Skin epidermis (tissue), 12 donors: ENCODE data around the gene COLEC11.
"Not testable (repeated sequence)": the region's sequence is repeated elsewhere in the genome, so short reads cannot be mapped to it uniquely, and the experiment has no call there.

Source experiments
- H3K27ac ChIP-seq, 21 experiments: fragments of 200-600 bp; sonication (generic) in 11 of 21; one replicate each; pipeline ENCODE4 v1.5.0; 2020; ENCODE audit warnings: mild to moderate bottlenecking in 3 of 21, inconsistent platforms in 2 of 21, moderate library complexity in 2 of 21
- H3K4me3 ChIP-seq, 7 experiments: fragments of 200-600 bp; sonication (generic) in 2 of 7; one replicate each; pipeline ENCODE4 v1.5.0; 2020; ENCODE audit warnings: inconsistent platforms in 2 of 7, mild to moderate bottlenecking in 2 of 7, moderate library complexity in 1 of 7

Gene COLEC11

DNA sequence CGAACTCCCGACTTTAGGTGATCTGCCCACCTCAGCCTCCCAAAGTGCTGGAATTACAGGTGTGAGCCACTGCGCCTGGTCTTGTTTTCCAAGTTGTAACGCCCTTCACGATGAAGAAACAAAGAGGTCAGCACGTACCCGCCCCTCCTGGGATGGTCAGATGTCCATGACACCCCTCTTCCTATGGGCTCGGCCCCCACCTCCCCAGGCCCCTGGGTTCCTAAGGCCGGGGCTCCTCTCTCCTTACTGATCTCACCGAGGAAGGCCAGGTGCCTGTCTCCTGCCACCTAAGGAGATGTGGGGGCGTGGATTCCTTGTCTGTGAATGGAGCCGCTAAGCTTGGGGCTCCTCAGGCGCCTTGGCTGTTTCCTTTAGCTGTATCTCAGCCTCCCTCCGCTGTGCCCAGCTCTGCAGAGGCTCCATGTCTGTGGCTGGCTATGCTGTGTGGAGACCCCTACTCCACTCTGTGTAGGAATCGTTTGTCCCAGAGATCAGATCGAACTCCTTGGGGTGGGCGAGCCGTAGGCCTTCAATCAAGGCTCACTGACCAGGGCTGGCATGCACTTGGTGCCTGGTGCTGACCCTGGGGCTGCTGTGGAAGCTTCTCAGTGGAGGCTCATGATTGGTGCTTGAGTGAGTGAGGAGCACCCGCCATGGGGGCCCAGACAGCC lies 8.8 kb downstream of the COLEC11 start:
- Histone ChIP-seq H3K27ac (no peak overlapping the region), H3K4me3 (no peak overlapping the region)

DNA sequence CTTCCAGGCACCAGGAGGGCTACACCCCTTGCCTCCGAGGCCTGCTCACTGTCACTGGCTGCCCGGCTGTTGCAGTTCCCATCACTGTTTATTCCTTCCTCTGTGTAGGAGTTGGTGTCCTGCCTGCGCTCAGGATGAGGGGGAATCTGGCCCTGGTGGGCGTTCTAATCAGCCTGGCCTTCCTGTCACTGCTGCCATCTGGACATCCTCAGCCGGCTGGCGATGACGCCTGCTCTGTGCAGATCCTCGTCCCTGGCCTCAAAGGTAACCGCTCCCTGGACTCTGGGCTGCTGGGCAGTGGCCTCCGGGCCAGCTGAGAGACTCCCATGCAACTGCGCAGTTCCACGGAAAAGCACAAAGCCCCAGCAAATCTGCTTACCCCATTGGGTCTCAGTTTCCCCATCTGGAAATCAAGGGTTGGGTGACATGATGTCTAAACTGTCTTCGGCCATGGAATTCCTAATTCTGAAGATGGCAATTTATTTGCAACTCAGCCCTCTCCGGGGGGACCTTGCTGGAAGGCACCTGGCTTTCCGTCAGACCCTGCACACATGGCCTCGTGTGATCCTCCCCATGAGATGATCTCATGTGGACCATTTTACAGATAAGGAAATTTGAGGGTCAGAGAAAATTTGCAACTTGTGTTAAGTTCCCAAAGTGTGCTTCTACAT lies 9.4 kb downstream of the COLEC11 start:
- Histone ChIP-seq H3K27ac (peak overlapping the region in 1 of 21 experiments; percentile 29), H3K4me3 (no peak overlapping the region)

DNA sequence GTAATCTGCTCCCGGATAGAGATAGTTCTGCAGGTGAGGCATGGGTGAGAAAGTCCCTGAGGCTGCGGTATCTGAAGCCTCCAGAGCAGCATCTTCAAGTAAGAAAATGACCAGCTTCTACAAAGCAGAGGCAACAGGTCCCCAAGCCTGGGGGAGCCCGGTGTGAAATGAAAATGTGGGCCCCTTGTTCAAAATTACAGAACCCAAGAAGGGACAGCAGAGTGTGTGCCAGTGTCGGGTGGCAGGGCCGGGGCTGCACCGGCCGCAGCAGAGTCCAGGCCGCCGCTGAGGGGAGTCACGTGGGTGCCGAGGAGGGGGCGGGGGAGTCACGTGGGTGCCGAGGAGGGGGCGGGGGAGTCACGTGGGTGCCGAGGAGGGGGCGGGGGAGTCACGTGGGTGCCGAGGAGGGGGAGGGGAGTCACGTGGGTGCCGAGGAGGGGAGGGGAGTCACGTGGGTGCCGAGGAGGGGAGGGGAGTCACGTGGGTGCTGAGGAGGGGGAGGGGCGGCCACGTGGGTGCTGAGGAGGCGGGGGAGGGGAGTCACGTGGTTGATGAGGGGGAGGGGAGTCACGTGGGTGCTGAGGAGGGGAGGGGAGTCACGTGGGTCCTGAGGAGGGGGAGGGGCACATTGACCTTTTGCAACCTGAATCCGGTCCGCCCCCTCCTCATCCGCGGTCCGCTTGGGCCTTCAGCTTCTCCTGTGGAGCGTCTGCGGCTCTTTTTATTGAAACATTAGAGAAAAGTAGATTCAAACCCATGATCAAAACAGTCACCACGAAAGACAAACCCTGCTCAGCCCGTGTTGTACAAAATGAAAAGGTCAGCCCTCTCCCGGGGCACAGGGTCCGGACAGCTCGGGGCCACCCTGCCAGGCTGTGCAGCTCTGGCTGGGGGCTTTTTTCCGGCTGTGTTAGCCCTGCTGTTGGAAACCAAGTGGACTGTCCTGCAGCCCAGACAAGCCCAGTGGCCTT lies 10.4 kb downstream of the COLEC11 start:
- peak overlapping the region in 4 of 21 experiments; percentile 6 to 68 (median 30) for H3K27ac ChIP-seq
- H3K4me3 ChIP-seq = no peak overlapping the region

DNA sequence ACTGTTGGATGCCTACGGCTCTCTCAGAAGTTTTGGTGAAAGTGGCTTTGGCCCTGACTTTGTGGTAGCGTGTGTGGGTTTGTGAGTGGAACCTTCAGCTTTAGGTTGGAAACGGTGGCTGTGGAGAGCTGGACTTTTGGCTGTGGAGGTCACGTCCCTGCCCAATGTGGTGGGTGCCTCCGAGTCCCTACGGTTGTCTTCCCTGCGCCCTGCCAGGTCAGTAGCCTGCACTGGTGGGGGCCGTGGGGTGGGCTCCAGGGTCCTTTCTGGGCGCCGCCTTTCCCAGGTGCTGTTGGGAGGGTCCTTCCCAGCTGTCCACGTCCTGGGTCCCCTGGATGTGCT lies 11.1 kb downstream of the COLEC11 start:
- H3K27ac ChIP-seq = peak overlapping the region in 3 of 21 experiments; percentile 6 to 68 (median 52)
- no peak overlapping the region for H3K4me3 ChIP-seq

DNA sequence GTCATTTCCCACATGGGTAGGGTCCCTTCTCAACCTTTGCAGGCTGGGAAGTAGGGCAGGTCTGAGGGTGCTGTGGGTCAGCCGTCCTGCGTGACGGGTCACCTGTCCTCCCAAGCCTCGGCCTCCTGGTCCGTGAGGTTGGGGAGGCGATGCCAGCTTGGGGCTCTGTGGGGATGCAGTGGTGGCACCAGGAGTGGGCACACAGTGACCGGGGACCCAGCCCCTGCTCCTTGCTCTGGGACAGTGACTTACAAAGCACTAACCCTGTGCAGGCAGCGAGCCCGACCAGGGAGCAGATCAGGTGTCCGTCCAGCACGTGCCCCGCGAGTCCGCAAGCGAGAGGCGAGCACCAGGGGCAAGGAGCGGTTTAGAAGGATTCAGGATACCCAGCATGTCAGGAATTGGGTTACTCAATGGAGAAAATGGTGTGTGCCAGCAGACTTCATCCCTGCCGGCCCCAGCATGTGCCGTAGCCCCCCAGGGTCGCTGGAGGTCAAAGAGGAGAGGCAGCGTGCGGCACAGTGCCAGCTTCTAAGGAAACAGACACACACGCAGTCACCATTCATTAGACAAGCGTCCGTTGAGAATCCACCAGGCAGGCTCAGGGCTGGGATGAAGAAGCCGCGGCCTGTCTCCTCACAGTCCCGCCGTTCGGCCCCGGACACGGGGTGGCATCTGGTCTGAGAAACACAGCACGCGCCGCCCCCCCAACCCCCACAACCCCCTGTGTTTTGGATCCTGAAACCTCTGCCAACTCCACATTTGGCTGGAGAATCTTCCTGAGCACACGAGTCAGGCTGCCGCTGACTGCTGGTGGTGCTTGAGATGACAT lies 11.7 kb downstream of the COLEC11 start:
- Histone ChIP-seq H3K4me3 (no peak overlapping the region), H3K27ac (no peak overlapping the region)

DNA sequence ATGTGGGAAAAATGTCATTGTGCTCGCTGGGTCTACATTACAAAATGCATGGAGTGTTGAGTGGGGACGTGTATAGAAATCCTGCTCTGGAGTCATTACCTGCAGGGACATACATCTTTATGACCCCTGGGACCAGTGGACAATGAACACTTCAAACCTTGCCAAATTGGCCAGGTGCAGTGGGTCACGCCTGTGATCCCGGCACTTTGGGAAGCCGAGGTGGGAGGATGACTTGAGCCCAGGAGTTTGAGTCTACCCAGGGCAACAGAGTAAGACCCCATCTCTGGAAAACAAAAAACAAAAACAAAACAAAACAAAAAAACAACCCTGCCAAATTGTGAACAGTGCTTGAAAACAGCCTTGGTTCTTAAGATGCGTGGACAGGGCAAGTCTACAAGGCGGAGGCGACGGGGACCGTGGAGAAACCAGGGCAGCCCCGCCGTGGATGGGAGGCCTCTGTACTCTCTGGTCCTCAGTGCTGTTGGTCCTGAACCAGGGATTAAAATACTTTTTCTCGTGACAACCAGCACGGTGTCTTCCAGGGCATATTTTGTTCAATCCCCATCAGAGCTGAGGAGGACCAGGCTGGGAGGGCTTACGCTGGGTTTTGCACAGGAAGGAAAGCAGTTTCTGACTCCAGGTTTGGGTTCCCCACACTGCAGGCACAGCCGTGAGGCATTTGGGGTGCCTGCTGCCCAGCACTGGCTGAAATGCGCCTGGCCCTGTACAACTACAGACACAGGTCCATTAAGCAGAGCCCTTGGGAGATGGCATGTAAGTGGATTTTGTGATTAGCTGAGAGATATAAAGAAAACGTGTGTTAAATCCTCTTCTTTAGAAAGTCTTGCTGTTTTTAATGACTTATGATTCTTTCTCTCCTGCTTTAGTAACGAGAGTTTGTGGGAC lies 13.7 kb downstream of the COLEC11 start:
- Histone ChIP-seq H3K4me3 (no peak overlapping the region), H3K27ac (no peak overlapping the region)

DNA sequence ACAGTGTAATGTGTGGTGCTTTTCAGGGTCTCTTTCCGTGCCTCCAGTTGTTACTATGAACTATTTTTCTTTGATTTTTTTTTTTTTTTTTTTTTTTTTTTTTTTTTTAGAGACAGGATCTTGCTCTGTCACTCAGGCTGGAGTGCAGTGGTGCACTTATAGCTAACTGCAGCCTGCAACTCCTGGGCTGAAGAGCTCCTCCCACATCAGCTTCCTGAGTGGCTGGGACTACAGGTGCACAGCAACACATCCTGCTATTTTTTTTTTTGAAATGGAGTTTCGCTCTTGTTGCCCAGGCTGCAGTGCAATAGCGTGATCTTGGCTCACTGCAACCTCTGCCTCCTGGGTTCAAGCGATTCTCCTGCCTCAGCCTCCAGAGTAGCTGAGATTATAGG lies 14.4 kb downstream of the COLEC11 start:
- not testable (repeated sequence) for H3K4me3 ChIP-seq, H3K27ac ChIP-seq

DNA sequence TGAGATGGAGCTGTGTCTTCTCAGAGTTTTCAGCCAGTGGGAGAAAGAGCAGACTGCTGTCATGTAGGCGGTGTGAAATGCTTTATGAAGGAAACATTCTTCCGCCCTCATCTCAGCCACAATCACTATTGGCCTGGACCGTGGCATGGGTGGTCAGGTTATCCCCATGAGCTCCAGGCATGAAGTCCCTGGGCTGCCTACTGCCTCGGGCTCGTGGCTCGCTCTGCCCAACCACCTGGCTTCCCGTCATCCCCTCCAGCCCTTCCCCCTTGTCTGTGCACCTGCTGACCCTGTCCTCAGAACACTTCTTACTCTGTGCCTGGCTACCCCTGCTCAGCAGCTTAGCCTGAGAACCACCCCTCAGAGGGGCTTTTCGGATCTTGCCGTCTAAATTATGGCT lies 15.5 kb downstream of the COLEC11 start:
- H3K4me3 ChIP-seq = no peak overlapping the region
- no peak overlapping the region for H3K27ac ChIP-seq

DNA sequence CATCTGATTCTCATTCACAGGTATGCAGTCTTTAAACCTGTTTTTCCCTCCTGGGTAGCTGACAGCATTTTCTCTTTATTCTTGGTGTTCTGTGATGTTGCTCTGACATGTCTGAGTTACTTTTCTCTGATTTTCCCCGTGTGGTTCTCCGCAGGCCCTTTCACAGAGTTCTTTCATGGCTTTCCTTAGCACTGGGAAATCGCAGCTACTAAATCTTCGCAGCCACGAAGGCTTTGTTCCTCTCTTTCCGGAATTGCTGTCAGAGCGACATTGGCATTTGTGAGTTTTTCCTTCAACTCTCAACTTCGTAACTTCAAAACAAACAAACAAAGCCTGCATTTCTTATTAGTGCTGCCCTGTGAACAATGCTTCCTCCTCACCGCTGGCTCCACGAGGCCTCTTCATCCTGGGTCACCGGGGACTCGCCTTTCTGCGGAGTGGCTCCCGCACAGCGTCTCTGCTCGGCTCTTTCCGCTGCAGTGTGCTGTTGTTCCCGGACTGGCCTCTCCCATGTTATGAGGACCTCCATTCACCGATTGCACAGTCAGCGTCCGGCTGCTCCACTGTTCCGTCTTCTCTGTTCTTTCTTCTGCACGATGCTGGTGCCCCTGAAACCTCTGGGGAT lies 16.1 kb downstream of the COLEC11 start:
- Histone ChIP-seq H3K27ac (no peak overlapping the region), H3K4me3 (no peak overlapping the region)

DNA sequence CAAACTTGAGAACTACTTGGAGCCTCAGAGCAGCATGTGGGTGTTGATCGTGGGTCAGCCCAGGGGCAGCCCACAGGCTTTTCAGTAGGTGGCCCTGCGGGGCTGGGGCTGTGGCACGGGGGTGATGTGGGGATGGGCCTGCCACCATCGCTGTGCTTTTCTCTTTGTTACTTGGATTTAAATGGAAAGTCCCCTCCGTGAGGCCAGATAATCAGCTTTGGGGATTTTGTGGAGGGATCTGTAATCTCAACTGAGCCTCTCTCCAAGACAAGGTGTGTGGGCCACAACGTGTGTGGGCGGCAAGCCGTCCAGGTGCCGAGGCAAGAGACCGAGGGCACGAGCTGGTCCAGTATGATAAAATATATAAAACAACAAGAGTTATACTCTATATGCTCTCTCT lies 16.7 kb downstream of the COLEC11 start:
- Histone ChIP-seq H3K4me3 (no peak overlapping the region), H3K27ac (no peak overlapping the region)

DNA sequence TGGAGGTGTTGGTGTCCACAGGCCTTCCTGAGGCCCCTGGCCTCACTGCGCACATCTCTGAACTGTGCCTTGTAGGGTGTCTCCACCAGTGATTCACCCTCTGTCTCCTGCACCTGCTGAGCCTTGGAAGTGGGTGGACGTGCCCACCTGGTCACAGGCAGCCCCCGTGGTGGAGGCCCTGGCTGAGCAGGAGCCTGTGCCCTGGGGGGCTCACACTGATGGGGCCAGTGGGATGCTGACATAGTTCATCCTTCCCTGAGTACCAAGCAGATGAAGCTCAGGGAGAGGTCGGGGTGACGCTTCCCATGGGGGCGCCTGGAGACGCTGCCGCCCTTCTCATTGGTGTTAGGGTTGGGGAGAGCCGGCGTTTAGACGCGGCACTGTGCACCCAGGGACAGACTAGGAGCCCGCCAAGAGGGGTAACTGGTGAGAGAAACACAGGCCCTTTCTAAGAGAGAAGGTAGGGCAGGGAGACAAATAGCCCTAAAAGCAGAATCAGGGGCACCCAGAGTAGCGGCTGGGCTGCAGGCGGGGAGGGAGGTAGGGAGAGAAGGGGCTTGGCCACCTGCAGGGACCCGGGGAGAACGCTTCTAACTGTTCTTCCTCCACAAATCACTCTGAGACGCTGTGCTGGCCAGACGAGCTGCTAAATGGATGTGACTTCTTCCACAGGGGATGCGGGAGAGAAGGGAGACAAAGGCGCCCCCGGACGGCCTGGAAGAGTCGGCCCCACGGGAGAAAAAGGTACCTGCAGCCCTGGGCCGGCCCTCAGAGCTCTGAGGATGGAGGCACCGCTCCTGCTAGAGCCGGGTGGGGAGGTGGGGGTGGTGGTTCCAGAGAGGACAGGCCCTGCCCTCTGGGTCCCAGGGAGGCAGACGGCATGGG lies 18.0 kb downstream of the COLEC11 start:
- H3K4me3 ChIP-seq = no peak overlapping the region
- no peak overlapping the region for H3K27ac ChIP-seq

DNA sequence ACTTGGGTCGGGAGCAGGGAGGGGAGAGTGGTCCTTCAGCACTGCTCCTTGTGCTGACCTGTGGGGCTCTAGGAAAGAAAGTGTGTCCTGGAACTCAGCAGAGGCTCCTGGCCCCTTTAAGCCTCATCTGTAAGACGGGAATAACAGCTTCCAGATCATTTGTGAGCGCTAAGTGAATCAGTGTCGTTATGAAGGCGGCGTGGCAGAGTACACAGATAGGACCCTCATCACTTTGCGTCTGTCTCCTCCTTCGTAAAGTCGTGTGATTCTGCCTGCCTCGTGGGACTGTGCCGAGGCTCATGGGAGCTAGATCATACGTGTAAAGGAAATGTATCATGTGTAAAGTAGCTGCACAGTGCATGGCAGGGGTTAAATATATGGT lies 18.6 kb downstream of the COLEC11 start:
- Histone ChIP-seq H3K4me3 (no peak overlapping the region), H3K27ac (no peak overlapping the region)

DNA sequence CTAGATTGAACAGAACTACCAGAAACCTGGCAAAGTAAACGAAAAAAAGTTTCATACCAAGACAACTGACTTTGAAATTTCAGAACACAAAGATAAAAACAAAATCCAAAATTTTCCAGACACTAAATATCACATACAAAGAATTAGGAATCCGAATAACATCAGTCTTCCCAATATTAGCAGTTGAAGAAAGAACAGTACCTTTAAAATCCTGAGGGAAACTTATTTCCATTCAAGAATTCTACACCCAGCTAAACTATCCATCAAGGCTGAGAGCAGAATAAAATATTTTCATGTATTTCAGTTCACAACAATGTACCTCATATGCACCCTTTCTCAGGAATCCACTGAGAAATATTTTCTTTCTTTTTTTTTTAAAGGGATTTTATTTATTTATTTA lies 19.8 kb downstream of the COLEC11 start:
- H3K27ac ChIP-seq, H3K4me3 ChIP-seq: not testable (repeated sequence)

DNA sequence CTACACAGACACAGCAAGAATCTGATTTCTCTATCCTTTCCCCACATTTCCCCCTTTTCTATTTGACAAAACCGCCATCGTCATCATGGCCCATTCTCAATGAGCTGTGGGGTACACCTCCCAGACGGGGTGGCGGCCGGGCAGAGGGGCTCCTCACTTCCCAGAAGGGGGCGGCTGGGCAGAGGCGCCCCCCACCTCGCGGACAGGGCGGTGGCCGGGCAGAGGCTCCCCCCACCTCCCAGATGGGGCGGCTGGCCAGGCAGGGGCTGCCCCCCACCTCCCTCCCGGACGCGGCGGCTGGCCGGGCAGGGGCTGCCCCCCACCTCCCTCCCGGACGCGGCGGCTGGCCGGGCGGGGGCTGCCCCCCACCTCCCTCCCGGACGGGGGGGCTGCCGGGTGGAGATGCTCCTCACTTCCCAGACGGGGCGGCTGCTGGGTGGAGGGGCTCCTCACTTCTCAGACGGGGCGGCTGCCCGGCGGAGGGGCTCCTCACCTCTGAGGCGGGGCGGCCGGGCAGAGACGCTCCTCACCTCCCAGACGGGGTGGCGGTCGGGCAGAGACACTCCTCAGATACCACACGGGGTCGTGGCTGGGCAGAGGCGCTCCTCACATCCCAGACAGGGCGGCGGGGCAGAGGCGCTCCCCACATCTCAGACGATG lies 20.8 kb downstream of the COLEC11 start:
- H3K4me3 ChIP-seq, H3K27ac ChIP-seq: not testable (repeated sequence)

DNA sequence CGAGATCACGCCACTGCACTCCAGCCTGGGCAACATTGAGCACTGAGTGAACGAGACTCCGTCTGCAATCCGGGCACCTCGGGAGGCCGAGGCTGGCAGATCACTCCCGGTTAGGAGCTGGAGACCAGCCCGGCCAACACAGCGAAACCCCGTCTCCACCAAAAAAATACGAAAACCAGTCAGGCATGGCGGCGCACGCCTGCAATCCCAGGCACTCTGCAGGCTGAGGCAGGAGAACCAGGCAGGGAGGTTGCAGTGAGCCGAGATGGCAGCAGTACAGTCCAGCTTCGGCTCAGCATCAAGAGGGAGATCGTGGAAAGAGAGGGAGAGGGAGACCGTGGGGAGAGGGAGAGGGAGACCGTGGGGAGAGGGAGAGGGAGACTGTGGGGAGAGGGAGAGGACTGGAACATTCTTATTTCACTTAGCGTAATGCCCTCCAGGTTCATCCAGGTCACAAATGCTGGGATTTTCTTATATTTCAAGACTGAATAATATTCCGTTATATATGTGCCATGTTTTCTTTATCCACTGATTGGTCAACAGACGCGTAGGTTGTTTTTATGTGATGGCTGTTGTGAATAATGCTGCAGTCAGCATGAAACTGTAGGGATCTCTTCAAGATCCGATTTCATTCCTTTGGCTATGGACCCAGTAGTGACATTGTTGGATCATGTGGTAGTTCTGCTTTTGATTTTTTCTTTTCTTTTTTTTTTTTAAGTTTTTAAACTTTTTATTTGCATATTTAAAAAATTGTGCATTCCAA lies 21.7 kb downstream of the COLEC11 start:
- not testable (repeated sequence) for H3K4me3 ChIP-seq, H3K27ac ChIP-seq

DNA sequence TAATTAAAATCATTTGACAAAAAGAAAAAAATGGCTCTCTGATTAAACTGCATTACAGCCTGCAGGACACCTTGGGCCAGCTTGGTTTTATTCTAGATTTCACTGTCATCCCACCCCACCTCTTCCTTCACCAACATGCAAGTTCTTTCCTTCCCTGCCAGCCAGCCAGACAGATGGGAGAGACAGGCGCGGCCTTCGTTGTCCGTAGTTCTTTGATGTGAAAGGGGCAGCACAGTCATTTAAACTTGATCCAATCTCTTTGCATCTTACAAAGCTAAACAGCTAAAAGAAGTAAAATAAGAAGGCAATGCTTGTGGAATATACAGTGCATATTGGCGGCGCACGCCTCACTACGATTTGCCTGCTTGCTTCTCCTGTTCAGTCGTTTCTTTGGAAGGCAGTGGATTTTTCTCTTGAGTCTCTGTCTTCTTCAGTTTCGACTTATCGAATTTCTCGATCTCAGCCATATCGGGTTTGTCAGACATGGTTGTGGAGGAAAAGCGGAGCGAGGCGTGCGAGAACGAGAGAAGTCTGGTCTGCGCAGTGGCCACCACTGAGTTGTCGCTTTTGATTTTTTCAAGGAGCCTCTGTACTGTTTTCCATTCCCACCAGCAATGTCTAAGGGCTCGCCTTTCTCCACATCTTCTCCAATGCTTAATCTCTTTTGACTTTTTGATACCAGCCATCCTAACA lies 22.4 kb downstream of the COLEC11 start:
- H3K4me3 ChIP-seq = no peak overlapping the region
- H3K27ac ChIP-seq = no peak overlapping the region
